ENCODE results near the gene SDHAF4. TPM values are rescaled to one million over a fixed set of nuclear protein-coding genes. Genes with fewer than 3 reads are reported as not detected.
A peak's percentile ranks its signal among the peaks of the same experiment; 100 is the strongest.
"Not testable (repeated sequence)": the region's sequence is repeated elsewhere in the genome, so short reads cannot be mapped to it uniquely, and the experiment has no call there.

SDHAF4 gene
- total RNA-seq, 8 experiments from 2014 or later: 15.6 to 33.4 (median 21.2) TPM

DNA sequence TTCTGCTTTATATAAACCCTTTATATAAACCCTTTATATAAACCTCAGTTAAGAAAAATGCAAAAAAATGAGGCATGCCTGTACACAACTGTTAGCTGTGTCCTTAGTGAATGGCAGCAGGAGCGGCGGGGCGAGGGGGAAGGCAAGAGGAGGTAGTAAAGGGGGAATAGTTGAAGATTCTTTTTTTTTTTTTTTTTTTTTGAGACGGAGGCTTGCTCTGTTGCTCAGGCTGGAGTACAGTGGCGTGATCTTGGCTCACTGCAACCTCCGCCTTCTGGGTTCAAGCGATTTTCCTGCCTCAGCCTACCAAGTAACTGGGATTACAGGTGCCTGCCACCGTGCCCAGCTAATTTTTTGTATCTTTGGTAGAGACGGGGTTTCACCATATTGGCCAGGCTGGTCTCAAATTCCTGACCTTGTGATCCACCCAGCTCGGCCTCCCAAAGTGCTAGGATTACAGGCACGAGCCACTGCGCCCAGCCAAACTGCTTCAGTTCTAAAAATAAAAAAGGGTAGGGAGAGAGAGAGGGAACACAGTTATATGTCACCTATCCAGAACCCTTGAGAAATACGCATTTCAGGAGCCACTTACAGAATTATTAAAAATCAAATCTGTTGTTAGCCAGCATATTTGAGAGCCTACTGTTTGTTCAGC is 14.3 kb upstream of the SDHAF4 start:
- WGBS, 10 experiments: 85 to 100% (median 95%) methylated on average over 1 to 10 of the region's 13 CpGs; no CpG with 5 or more reads in 1 of the 10 experiments
- not testable (repeated sequence) for H3K4me1 ChIP-seq (replicated peaks in 1 of 2); H3K4me3 ChIP-seq; ATAC-seq (replicated peaks in 6 of 8); H3K27ac ChIP-seq
- in situ Hi-C loops (cut with MboI; ENCODE audit: low pct_unique_long_range_greater_than_20kb in 2 of 9, low sequenced_read_pairs in 9 of 9, unreplicated experiment in 9 of 9): loop anchor here in 1 of 9 experiments (25.0 kb wide), 1 partner anchor 135 kb away; no protein-coding TSS in a partner anchor

DNA sequence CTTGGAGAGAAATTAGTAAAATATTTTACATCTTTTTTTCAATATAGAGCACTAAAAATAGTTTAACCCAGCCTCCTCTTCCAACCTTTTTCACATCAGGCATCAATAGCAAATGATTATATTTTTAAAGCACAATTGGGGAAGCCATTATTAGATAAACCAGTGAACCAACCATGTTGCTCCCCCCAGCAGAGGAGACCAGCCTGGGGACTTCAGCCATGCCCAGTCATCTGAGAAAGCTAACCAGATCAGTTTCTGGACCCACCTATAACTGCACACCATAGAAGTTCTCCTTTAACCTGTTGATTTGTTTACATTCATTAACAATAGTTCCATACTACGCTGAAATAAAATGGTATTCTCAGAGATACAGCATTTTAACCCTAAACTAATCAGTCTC is 13.8 kb upstream of the SDHAF4 start:
- in situ Hi-C loops (cut with MboI; ENCODE audit: low pct_unique_long_range_greater_than_20kb in 2 of 9, low sequenced_read_pairs in 9 of 9, unreplicated experiment in 9 of 9): loop anchor here in 1 of 9 experiments (25.0 kb wide), 1 partner anchor 134 kb away; no protein-coding TSS in a partner anchor
- 83 to 100% (median 91%) methylated on average over 1 of the region's 1 CpG; no CpG with 5 or more reads in 6 of the 10 experiments for WGBS, 10 experiments
- H3K4me1 ChIP-seq (replicated peaks in 1 of 2): no peaks in the 10 kb centered on the region

DNA sequence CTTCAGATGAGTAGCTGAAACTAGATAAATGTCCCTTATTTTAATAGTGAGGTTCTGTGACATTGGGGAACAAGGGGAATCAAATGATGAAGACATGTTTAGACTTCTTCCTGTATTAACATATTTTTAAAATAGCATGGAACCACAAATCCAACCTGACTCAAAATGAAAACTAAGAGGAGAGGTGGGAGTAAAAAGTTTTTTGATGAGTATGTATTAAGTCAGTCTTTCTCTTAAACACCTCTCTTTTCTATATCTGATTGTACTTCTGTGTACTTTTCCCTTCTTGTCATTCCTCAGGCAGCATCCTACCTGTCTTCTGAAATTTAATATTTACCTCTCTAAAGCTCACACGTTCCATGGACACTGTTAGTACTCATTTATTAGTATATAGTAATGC is 8.7 kb upstream of the SDHAF4 start:
- in situ Hi-C loops (cut with MboI; ENCODE audit: low pct_unique_long_range_greater_than_20kb in 2 of 9, low sequenced_read_pairs in 9 of 9, unreplicated experiment in 9 of 9): loop anchor here in 1 of 9 experiments (25.0 kb wide), 1 partner anchor 129 kb away; no protein-coding TSS in a partner anchor
- 22 to 100% (median 86%) methylated on average over 1 of the region's 1 CpG; no CpG with 5 or more reads in 3 of the 10 experiments for WGBS, 10 experiments
- H3K27ac ChIP-seq: no peak overlapping the region

More for the DNA sequence above, 13.8 kb upstream of the SDHAF4 start:
- no peak for ATAC-seq (replicated peaks in 6 of 8)
- Histone ChIP-seq H3K27ac (no peak overlapping the region), H3K4me3 (no peak overlapping the region)

DNA sequence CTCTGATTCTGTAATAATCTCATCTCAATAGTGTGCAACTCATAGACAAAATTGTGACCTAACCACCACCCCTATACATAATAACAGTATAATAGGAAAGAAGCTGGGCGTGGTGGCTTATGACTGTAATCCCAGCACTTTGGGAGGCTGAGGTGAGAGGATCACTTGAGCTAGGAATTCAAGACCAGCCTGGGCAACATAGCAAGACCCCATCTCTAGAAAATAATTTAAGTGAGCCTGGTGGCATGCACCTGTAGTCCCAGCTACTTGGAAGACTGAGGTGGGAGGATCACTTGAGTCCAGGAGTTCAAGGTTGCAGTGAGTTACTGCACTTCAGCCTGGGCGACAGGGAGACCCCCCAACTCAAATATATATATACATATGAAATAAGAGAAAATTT is 4.3 kb upstream of the SDHAF4 start:
- H3K4me3 ChIP-seq; H3K4me1 ChIP-seq (replicated peaks in 1 of 2); H3K27ac ChIP-seq; ATAC-seq (replicated peaks in 6 of 8): not testable (repeated sequence)
- in situ Hi-C loops (cut with MboI; ENCODE audit: low pct_unique_long_range_greater_than_20kb in 2 of 9, low sequenced_read_pairs in 9 of 9, unreplicated experiment in 9 of 9): loop anchor here in 1 of 9 experiments (25.0 kb wide), 1 partner anchor 125 kb away; no protein-coding TSS in a partner anchor
- WGBS, 10 experiments: 0 to 100% (median 92%) methylated on average over 1 to 2 of the region's 2 CpGs; no CpG with 5 or more reads in 2 of the 10 experiments

More for the DNA sequence above, 8.7 kb upstream of the SDHAF4 start:
- no peaks in the 10 kb centered on the region for H3K4me1 ChIP-seq (replicated peaks in 1 of 2)
- no peak for ATAC-seq (replicated peaks in 6 of 8)
- H3K4me3 ChIP-seq: no peak overlapping the region

DNA sequence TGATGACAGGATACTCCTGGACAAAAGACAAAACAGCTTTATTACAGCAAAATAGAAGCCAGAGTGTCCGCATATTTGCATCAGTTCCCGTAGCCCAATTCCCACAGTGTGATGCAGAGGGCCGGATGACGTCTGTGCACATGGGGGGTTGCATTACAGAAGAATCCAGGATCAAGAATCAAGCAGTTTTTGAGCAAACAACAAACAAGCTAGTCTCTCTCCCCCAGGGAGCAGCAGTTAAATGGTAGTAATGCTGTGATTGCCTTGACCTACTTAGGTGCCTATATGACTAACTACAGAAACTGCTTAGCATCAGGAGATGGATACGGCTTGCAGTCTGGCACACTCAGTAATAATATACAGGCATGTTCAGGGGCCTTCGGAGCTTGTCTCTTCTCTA is 3.2 kb upstream of the SDHAF4 start:
- 20 to 93% (median 62%) methylated on average over 1 to 6 of the region's 6 CpGs; no CpG with 5 or more reads in 1 of the 10 experiments for WGBS, 10 experiments
- peaks cover 3% of the 10 kb centered on the region in 2 donors for H3K4me1 ChIP-seq (replicated peaks in 1 of 2)
- in situ Hi-C loops (cut with MboI; ENCODE audit: low pct_unique_long_range_greater_than_20kb in 2 of 9, low sequenced_read_pairs in 9 of 9, unreplicated experiment in 9 of 9): loop anchor here in 1 of 9 experiments (25.0 kb wide), 1 partner anchor 124 kb away; no protein-coding TSS in a partner anchor
- ATAC-seq (replicated peaks in 6 of 8): peak in 1 of 8 experiments; percentile 6
- H3K4me3 ChIP-seq: no peak overlapping the region
- H3K27ac ChIP-seq: no peak overlapping the region

DNA sequence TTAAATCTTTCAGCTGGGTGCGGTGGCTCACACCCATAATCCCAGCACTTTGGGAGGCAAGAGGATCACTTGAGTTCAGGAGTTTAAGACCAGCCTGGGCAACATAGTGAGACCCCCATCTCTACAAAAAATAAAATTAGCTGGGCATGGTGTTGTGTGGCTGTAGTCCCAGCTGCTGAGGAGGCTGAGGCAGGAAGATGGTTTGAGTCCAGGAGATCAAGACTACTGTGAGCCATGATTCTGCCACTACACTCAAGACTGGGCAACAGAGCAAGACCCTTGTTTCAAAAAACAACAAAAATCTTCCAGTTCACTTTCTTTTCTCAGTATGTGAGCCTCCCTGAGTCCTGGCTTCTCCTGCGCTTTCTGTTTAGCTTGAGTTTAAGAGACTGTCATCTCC is 7.9 kb downstream of the SDHAF4 start:
- WGBS, 10 experiments: 67 to 100% (median 100%) methylated on average over 1 to 2 of the region's 2 CpGs; no CpG with 5 or more reads in 1 of the 10 experiments
- no peak overlapping the region for H3K4me3 ChIP-seq
- no peaks in the 10 kb centered on the region for H3K4me1 ChIP-seq (replicated peaks in 1 of 2)
- in situ Hi-C loops (cut with MboI; ENCODE audit: low pct_unique_long_range_greater_than_20kb in 2 of 9, low sequenced_read_pairs in 9 of 9, unreplicated experiment in 9 of 9): loop anchor here in 1 of 9 experiments (25.0 kb wide), 1 partner anchor 113 kb away; no protein-coding TSS in a partner anchor
- no peak for ATAC-seq (replicated peaks in 6 of 8)
- no peak overlapping the region for H3K27ac ChIP-seq

DNA sequence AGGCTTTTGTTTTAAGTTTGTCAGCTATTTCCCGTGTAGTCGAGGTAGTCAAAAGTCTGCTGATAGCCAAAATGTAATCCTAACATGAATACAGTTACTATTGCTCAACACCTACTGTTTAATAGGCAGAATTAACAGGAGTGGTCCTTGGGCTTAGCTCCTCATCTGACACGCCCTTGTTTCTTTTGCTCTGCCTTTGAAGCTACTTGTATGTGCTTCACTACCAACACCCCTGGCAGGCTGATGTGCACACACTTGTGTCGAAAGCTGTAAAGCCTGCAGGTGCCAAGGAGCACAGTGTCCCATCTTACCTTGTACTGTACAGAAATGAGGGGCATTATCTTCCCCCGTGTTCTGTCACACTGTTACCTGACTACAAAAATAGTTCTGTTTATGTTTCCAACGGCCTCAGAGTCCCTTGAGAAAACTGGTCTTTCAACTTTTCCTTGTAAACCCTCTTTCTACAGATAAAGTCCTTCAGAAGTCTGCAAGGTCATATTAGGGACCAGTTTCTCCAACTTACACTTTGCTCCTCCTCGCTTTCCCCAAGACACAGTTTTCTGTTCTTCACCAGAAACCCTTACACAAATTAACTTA is 9.3 kb downstream of the SDHAF4 start:
- ATAC-seq (replicated peaks in 6 of 8): no peak
- in situ Hi-C loops (cut with MboI; ENCODE audit: low pct_unique_long_range_greater_than_20kb in 2 of 9, low sequenced_read_pairs in 9 of 9, unreplicated experiment in 9 of 9): no loop called here
- 69 to 100% (median 91%) methylated on average over 1 to 6 of the region's 7 CpGs; no CpG with 5 or more reads in 1 of the 10 experiments for WGBS, 10 experiments
- no peak overlapping the region for H3K4me3 ChIP-seq
- H3K4me1 ChIP-seq (replicated peaks in 1 of 2): no peaks in the 10 kb centered on the region
- H3K27ac ChIP-seq: no peak overlapping the region

DNA sequence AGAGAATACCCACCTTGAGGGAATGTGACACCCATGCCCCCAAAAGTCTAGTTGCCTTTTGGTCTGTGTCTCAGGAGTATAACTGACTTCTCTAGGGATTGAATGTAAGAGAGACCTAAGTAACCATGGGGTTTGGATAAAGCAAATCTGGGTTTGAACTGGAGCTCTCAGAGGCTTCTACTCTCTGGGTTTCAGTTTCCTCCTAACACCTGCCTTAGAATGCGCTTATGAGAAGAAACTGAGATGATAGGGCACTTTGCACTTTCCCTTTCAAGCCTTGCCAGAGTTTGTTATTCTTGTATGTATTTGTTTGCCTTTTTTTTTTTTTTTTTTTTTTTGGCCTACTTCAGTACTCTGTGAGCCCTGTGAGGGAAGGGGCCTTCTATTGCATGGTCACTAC is 19.4 kb downstream of the SDHAF4 start:
- Histone ChIP-seq H3K4me3 (no peak overlapping the region), H3K4me1 (replicated peaks in 1 of 2) (no peaks in the 10 kb centered on the region), H3K27ac (no peak overlapping the region)
- in situ Hi-C loops (cut with MboI; ENCODE audit: low pct_unique_long_range_greater_than_20kb in 2 of 9, low sequenced_read_pairs in 9 of 9, unreplicated experiment in 9 of 9): no loop called here
- ATAC-seq (replicated peaks in 6 of 8): no peak
- WGBS, 10 experiments: 100% methylated on average over 1 of the region's 1 CpG; no CpG with 5 or more reads in 2 of the 10 experiments

DNA sequence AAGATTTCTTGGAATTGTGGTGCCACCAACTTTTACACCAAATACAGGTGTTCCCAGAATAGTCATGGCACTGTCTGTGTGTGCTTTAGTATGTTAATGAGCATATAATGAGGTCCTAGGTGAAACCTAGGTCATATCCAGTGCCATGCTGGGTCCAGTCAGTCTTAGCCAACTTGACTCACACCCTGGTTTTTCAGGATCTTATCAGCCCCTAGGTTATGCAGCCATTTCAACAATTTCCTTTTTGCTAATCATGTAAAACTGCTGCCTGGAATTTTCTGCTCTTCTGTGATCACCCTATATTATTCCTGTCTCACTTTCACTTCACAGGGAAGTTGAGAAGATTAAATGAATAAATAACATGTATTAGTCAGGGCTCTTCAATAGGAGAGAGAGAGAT is 23.7 kb downstream of the SDHAF4 start:
- Histone ChIP-seq H3K4me3 (no peak overlapping the region), H3K4me1 (replicated peaks in 1 of 2) (no peaks in the 10 kb centered on the region), H3K27ac (no peak overlapping the region)
- in situ Hi-C loops (cut with MboI; ENCODE audit: low pct_unique_long_range_greater_than_20kb in 2 of 9, low sequenced_read_pairs in 9 of 9, unreplicated experiment in 9 of 9): no loop called here
- peak in 3 of 8 experiments; percentile 62 to 82 (median 79) for ATAC-seq (replicated peaks in 6 of 8)

DNA sequence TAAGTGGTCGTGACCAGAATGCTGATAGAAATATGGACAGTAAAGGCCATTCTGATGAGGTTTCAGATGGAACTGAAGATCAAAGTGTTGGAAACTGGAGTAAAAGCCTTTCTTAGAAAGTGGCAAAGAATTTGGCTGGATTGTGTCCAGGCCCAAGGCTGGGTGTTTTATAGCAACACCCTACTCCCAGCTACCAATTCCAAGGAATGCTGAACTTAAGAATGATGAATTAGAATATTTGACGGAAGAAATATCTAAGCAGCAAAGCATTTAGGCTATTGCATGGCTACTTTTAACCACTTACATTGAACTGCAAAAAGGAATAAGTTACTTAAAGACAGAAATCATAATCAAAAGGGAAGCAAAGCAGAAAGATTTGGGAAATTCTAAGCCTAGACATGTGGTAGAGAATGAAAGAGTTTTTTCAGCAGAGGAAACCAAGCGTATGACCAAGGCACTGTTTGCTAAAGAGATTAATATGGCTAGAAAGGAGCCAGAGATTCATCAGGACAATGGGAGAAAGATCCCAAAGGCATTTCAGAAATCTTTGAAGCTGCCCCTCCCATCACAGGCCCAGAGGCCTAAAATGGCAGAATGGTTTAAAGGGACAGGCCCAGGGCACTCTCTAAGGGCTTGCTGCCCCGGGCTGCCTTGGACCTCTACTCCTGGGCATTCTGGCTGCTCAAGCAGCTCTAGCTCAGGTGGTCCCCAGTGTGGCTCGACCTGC is 25.8 kb downstream of the SDHAF4 start:
- Histone ChIP-seq H3K27ac (no peak overlapping the region), H3K4me3 (no peak overlapping the region), H3K4me1 (replicated peaks in 1 of 2) (no peaks in the 10 kb centered on the region)
- peak in 1 of 8 experiments; percentile 39 for ATAC-seq (replicated peaks in 6 of 8)
- 43 to 95% (median 70%) methylated on average over 2 to 4 of the region's 5 CpGs for WGBS, 10 experiments
- in situ Hi-C loops (cut with MboI; ENCODE audit: low pct_unique_long_range_greater_than_20kb in 2 of 9, low sequenced_read_pairs in 9 of 9, unreplicated experiment in 9 of 9): no loop called here

DNA sequence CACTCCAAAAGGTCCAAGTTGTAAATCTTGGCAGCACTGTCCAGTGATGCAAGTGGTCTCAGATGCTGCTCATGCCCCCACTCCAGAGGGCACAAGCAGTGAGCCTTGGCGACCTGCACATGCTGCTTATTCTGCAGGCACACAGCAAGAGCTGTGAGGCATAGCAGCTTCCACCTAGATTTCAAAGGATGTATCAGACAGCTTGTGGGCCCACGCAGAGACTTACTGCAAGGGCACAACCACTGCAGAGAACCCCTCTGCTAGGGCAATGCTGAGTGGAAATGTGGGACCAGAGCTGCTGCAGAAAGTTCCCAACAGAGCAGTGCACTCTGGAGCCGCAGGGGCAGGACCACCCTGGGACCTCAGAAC is 26.4 kb downstream of the SDHAF4 start:
- H3K4me3 ChIP-seq: no peak overlapping the region
- H3K4me1 ChIP-seq (replicated peaks in 1 of 2): no peaks in the 10 kb centered on the region
- in situ Hi-C loops (cut with MboI; ENCODE audit: low pct_unique_long_range_greater_than_20kb in 2 of 9, low sequenced_read_pairs in 9 of 9, unreplicated experiment in 9 of 9): no loop called here
- no peak overlapping the region for H3K27ac ChIP-seq
- no peak for ATAC-seq (replicated peaks in 6 of 8)
- 83 to 100% methylated on average over 1 of the region's 3 CpGs; no CpG with 5 or more reads in 8 of the 10 experiments for WGBS, 10 experiments

DNA sequence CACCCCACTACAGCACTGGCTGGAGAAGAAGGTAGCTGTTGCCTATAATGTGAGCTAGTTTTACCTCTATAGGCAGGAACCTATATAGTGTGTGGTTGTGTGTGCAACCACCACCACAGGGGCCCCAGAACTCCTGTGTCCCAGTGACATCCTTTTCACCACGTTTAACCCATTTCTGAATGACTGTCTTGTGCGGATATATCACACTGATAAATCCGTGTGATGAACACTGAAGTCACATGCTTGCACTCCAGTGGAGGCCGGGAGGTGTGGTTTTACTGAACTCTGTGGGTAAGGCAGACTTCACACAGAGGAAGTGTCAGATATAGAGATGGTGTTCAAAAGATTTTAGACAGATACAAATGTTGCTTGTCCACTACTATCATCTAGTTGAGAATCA is 32.5 kb downstream of the SDHAF4 start:
- no peak overlapping the region for H3K4me3 ChIP-seq
- 40 to 100% (median 86%) methylated on average over 1 to 4 of the region's 4 CpGs; no CpG with 5 or more reads in 5 of the 10 experiments for WGBS, 10 experiments
- no peak overlapping the region for H3K27ac ChIP-seq
- peaks cover 0 to 3% of the 10 kb centered on the region in 2 donors for H3K4me1 ChIP-seq (replicated peaks in 1 of 2)
- in situ Hi-C loops (cut with MboI; ENCODE audit: low pct_unique_long_range_greater_than_20kb in 2 of 9, low sequenced_read_pairs in 9 of 9, unreplicated experiment in 9 of 9): no loop called here
- ATAC-seq (replicated peaks in 6 of 8): no peak

DNA sequence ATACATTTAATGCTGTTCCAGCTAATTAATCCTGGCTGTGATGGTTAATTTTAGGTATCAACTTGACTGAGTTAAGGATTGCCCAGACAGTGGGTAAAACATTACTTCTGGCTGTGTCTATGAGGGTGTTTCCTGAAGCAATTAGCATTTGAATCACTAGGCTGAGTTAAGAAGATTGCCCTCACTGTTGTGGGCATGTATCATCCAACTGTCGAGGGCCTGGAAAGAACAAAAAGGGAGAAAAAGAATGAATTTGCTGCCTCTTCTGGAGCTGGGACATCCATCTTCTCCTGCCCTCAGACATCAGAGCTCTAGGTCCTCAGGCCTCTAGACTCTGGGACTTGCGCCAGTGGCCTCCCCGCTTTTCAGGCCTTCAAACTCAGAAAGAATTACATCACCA is 34.3 kb downstream of the SDHAF4 start:
- ATAC-seq (replicated peaks in 6 of 8): peak in 5 of 8 experiments; percentile 41 to 74 (median 65)
- Histone ChIP-seq H3K4me3 (no peak overlapping the region), H3K27ac (no peak overlapping the region), H3K4me1 (replicated peaks in 1 of 2) (peaks cover 0 to 3% of the 10 kb centered on the region in 2 donors)
- in situ Hi-C loops (cut with MboI; ENCODE audit: low pct_unique_long_range_greater_than_20kb in 2 of 9, low sequenced_read_pairs in 9 of 9, unreplicated experiment in 9 of 9): no loop called here
- WGBS, 10 experiments: 14 to 80% (median 46%) methylated on average over 1 to 3 of the region's 3 CpGs; no CpG with 5 or more reads in 3 of the 10 experiments

Data from motor neuron (in vitro differentiated cells).